Activated CD8-positive, alpha-beta memory T cell treated with anti-CD3 and anti-CD28 coated beads, Interleukin-2, amount 50 U/mL, for 48 hours (primary cell): ENCODE measurements around the gene ARHGAP24.

Source experiments
- DNase-seq: peaks from one replicate; pipeline ENCODE4 v3.0.0-alpha.2; 2020

Gene ARHGAP24

GRCh38 chr4:85747882-85748491 is 273.0 kb downstream of the ARHGAP24 start:
- DNase-seq = no peak

GRCh38 chr4:85748654-85749053 is 273.7 kb downstream of the ARHGAP24 start:
- no peak for DNase-seq

- no peak for DNase-seq
Observed at GRCh38 chr4:85751866-85752265, 276.9 kb downstream of the ARHGAP24 start.

GRCh38 chr4:85755285-85755684 is 280.3 kb downstream of the ARHGAP24 start:
- DNase-seq = no peak

GRCh38 chr4:85756938-85757337 is 282.0 kb downstream of the ARHGAP24 start:
- no peak for DNase-seq

GRCh38 chr4:85759388-85759787 is 284.4 kb downstream of the ARHGAP24 start:
- no peak for DNase-seq

- no peak for DNase-seq
Observed at GRCh38 chr4:85760511-85760910, 285.6 kb downstream of the ARHGAP24 start.

- no peak for DNase-seq
Observed at GRCh38 chr4:85761803-85762528, 287.0 kb downstream of the ARHGAP24 start.

GRCh38 chr4:85762529-85762871 is 287.6 kb downstream of the ARHGAP24 start:
- DNase-seq = no peak

GRCh38 chr4:85763202-85763601 is 288.3 kb downstream of the ARHGAP24 start:
- no peak for DNase-seq

GRCh38 chr4:85767649-85768048 is 292.7 kb downstream of the ARHGAP24 start:
- DNase-seq = no peak

GRCh38 chr4:85769009-85769408 is 294.1 kb downstream of the ARHGAP24 start:
- no peak for DNase-seq

GRCh38 chr4:85772470-85772869 is 297.5 kb downstream of the ARHGAP24 start:
- no peak for DNase-seq

GRCh38 chr4:85773372-85773771 is 298.4 kb downstream of the ARHGAP24 start:
- no peak for DNase-seq

GRCh38 chr4:85774000-85774399 is 299.1 kb downstream of the ARHGAP24 start:
- DNase-seq = no peak

GRCh38 chr4:85774489-85774888 is 299.5 kb downstream of the ARHGAP24 start:
- no peak for DNase-seq

- no peak for DNase-seq
Observed at GRCh38 chr4:85776096-85776495, 301.1 kb downstream of the ARHGAP24 start.

GRCh38 chr4:85776579-85776978 is 301.6 kb downstream of the ARHGAP24 start:
- no peak for DNase-seq

GRCh38 chr4:85777908-85778631 is 303.1 kb downstream of the ARHGAP24 start:
- no peak for DNase-seq

GRCh38 chr4:85778632-85779131 is 303.7 kb downstream of the ARHGAP24 start:
- no peak for DNase-seq

GRCh38 chr4:85779165-85779564 is 304.2 kb downstream of the ARHGAP24 start:
- DNase-seq = no peak

GRCh38 chr4:85780664-85781063 is 305.7 kb downstream of the ARHGAP24 start:
- DNase-seq = no peak

GRCh38 chr4:85783483-85783882 is 308.5 kb downstream of the ARHGAP24 start:
- DNase-seq = no peak

GRCh38 chr4:85783900-85784299 is 308.9 kb downstream of the ARHGAP24 start:
- DNase-seq = no peak
